ENCODE data around the gene SIRT7.
"Not testable (repeated sequence)": the region's sequence is repeated elsewhere in the genome, so short reads cannot be mapped to it uniquely, and the experiment has no call there.

Gene SIRT7

DNA sequence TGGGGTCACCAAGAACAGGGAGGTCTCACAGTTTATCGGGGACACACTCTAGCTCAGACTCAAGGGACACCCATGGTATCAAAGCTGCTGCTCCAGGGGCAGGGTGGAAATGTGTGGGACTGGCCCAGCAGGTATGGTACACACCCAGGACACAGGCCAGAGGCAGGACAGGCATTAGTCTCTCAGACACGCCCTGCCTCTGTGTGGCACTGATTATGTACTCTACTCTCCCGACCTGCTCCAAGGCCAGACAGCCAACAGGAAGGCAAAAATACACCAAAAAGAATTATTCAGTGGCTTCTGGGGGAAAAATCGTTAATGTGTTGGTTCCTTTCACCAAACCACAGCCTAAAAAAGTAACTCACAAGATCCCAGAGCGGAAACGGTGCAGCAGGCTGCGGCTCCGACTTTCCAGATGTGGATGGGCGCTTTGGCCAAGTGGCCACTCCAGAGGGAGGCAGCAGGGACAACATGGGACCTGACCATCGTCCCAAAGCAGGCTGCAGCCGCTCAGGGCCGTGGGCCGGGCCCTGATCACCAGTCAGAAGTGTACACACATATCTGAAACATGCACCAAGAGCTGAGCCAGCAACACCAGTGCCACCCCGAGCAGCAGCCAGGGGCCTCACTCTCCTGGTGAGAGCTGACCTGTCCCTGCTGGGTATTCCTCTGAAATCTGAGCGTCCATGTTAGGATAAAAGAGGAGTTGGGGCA is 1.0 kb upstream of the SIRT7 start:
- DNase-seq, result no peak

DNA sequence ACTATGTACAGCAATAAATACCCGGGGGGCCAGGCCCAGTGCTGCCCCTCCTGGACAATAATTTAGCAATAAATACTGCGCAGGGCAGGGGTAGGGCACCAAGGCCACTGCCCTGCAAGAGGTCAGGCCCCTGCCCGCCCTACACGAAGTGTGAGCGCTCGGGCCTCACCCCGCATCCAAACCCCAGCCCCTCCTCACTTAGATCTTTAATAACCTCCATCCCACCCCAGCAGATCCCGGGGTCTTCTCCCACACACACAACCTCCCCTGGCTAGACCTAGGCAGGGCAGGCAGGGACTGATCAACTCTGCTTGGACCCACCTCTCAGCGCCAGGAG is 325 bp upstream of the SIRT7 start:
- DNase-seq, result not testable (repeated sequence)

DNA sequence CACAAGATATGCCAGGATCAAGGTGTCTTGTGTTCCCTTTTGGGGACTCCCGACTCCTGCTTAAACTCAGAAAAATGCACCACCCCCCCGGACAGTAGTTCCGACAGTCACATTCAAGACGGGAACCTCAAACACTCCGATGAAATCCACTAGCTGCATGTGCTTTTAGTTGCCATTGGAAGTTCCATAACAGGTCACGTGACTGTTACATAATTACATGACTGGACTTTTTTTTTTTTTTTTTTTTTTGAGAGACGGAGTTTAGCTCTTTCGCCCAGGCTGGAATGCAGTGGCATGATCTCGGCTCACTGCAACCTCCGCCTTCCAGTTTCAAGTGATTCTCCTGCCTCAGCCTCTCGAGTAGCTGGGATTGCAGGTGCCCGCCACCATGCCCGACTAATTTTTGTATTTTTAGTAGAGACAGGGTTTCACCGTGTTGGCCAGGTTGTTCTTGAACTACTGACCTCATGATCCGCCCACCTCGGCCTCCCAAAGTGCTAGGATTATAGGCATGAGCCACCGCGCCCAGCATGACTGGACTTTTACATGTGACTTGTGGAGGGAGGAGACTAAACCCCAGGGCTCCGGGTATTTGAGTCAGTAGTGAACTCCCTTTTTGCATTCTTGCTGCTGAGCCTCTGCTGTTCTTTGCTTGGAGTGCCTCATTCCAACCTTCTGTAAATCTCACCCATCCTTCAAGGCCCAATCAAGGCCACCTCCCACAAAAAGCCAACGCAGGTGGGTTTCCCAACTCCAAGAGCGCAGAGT is 1.6 kb downstream of the SIRT7 start:
- DNase-seq, result peak; percentile 46

DNA sequence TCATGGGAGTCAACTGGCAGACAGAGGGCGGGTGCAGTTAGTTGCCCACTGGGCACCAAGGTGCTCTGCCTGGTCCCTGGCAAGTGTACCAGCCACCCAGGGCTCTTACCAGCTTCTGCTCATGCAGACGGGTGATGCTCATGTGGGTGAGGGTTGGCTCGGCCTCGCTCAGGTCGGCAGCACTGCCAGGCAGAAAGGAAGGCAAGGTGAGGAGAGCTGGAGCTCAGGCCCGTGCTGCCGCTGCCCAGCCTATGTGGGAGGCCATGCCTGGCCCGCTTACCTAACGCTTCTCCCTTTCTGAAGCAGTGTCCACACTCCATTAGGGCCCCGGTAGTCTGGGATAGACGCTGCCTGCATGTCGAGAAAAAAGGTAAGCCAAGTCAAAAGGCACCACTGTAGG is 2.6 kb downstream of the SIRT7 start:
- no peak for DNase-seq

DNA sequence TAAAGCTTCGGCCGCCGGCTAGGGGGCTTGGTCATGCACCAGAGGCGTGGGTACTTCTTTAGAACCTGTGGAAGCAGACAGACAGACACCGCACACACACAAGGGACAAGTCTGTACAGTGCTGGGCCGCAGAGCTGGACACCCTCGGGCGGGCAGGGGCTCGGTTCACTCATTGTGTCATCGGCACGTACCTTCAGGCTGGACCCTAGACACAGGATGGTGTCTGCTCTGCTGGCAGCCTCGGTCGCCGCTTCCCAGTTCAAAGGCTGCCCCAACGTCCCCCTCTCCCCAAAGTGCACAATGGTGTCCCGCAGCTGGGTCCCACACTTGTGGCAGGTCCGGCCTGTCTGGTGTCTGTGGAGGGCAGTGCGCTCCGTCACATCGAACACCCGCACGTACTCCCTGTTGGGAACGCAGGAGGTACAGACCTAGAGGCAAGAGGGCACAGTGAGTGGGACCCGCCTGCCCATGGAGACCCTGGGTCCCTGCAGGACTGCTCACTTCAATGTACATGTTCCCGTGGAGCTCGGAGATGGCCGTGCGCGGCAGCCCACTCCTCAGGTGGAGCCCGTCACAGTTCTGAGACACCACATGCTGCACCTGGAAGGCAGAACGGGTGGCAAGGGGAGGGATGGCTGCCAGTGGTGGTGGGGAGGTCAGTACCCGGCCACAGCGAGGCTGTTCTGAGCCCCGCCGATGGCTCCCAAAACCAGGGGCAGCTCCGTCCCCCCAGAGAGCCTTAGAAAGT is 3.7 kb downstream of the SIRT7 start:
- DNase-seq, result no peak

DNA sequence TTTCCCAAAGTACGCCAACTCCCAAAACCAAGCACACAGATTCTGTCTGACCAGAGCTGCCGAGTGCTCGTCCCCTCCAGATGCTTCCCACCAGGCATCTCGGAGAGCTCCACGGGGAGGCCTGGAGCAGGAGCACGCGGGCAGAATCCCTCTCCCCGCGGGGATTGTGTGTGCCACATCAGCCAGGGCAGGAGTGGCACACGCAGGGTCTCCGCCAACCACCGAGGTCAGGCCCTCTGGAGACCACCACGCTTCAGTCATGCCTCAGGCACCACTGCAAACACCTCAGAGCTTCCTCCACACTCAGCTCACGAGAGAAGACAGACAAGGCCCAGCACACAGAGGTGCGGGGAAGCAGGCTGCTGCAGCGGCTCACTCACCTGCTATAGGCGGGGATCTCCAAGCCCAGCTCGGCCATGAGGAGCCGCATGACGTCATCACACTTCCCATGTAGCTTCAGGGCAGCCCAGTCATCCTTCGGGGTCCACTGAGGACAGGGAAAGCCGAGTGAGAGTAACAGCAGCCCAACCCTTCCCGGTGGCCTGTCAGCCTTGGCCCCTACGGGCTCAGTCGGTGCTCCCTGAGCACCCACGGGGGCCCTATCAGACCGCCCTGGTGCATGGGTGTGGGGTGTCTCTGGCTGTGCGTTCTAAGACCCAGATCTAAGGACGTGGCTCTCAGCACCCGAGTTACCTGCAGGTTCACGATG is 4.4 kb downstream of the SIRT7 start:
- no peak for DNase-seq

DNA sequence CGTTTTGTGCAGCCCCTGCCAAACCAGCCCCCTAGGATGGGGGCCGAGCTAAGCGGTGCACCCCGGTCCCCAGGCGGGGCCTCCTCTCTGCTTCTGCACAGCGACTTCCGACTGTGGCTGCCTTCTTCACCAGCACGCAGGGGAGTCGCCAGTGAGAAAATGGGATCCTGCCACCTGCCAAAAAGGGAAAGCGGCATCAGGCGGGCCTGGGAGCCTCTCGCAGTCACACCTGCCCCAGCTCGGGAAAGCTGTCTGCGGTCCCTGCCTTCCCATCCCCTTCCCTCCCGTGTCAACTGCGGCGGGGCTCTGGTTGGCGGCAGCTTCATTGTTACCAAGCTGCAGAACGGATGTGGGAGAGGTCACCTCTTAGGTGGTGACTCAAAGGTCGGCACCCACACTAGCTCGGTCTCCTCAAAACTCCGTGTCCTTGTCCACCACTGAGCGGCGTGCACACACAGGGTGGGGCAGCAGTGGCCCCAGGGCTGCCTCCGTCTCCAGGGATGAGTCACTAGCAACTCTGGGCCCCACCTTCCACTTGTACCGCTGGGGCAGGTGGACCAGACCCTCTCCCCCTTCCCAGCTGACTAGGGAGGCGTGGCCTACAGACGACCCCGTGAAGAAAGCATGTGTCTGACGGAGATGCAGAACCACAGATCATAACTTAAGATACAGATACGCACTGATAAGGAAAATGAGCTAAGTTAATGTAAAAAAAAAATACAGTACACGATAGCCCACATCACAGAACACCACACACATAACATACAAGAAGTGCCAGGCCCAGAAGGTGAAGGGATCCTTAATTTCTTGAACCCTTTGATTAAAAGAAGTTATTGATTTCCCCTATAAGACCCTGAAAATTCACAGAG is 5.3 kb downstream of the SIRT7 start:
- no peak for DNase-seq

DNA sequence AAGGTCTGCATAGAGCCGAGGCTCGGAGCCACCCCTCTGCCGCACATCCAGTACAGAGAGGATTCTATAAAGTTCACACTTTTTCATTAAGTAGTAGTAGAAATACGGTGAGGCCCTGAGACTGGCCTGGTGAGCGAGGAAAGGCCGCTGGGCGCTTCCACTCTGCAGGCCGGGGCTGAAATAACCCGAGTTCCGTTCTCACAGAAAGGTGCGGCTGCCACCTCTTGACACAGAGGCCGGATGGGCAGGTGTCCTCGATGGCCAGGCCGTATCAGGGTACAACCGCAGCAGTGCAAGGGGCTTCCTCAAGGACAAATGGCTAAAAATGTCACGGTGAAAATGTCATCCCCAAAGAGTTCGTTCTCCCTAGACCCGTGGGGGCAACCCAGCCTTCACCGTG is 6.0 kb downstream of the SIRT7 start:
- DNase-seq, result no peak

DNA sequence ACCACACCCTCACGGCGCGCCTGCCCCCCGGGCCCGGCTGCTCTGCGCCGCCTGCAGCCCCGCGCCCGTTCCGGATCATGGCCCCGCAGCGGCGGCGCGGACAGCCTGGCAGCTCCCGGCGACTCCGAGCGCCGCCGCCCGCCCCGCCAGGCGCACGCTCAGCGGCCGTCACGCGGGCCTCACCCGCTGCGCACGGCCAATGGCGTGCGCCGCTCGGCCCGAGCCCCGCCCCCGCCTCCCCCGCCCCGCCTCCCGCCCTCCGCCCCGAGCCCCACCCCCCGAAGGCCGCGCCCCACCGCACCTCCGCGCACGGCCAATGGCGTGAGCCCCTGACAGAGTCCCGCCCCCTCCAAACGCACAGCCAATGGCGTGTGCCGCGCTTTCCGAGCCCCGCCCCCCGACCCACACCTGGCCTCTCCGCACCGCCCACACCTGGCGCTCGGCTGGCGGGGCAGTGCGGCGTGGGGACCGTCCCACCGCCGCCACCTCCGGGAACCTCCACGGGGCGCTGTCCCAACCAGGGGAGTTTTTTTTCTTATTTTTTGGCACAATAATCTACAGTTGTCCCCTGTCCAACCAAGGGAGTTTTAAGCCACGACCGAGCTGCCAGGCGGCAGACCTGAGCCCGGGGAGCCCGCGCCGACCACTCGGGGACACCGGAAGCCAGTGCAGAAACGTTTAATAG is 6.6 kb downstream of the SIRT7 start, which contains the start of gene PCYT2:
TSS of gene PCYT2 (minus strand) at position 123 of the 685 bp plus-strand sequence. CDS start at position 79, 44 bp downstream.
- peak; percentile 88 for DNase-seq

DNA sequence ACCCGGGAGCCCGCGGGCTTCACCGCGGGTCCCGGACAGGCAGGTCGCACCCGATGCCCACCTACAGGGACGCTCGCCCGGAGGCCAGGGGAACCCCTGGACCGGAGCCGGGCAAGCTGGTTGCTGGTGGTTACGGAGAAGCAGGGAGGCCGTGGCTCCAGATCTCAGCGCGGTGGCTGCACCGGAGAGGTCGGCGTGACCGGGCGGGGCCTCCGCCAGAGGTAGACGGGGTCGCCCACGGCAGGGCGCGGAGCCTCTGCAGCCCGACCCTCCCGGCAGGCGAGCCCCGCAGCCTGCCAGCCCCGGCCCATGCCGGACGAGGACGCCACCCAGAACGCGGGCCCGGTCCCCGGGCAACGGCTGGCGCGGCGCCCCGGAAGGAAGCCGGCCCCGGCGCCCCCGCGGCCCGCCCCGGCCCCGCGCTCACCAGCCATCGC is 7.1 kb downstream of the SIRT7 start:
- DNase-seq, result no peak

DNA sequence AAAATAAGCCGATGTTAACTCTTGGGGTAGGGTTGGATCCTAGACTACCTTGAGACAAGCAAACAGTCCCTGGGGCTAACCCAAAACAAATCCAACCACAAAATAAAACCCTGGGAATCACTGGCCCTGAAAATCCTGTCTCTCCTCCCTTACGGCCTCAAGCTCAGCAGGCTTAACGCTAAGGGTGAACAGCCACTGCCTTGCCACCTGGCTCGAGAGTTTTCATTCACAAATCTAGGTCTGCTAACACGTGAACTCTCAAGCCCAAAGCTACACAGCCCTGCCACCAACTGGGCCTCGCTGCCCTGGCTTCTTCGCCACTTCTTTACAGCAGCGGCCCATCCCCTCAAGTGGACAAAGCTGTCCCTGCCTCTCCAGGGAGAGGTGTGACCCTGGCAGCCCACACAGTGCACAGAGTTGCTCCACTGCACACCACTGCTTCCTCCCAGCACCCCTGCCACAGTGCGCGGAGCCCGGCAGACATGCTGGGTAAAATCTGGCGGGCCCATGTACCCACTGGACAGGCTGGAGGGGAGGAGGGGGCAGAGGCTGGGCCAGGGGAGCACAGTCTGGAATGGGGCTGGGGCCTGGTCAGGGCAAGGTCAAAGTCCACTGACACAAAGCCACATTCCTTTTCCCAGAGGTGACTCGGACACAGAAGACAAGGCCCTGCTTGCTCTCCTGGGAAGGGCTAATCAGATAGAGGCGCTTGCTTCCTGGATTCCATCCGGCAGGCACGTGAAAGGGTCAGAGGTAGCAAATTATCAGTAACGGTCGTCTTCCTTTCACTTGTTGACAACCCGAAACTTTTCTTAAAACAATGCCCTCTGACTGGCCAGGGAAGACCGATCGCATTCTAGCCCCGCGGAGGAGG is 7.8 kb downstream of the SIRT7 start:
- DNase-seq, result no peak

DNA sequence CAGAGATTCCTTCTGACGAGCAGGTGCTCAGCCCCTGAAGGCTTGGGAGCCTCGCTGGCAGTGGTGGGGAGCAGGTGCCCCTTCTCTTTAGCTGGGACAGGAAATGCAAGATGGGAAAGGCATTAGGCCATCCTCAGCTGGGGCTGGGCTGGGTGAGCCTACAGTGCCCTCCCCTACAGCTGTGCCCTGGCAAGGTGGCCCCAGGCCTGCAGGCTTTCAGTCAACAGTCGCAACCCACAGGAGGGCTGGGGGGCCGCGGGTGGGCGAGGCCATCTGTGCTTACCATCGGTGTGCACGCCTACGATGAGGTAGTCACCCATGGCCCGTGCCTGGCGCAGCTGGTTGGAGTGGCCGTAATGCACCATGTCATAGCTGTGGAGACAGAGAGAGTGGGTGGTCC is 8.7 kb downstream of the SIRT7 start:
- no peak for DNase-seq

DNA sequence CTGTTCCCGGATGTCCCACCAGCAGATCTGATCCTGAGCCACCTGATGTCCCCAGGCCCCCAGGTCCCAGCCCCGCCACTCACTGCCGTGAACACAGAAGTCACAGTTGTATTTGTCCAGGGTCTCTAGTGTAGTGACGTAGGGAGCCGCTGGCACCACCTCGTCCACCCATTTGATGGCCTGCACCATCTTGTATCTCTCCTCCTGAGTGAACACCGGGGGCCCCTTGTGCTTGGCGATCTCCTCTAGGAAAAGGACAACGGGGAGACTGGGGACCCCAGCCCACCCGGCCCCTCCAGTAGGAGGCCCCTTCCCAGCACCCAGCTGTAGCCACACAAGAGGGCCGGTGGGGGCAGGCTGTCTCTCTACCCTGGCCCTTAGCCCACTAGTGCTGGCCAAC is 9.2 kb downstream of the SIRT7 start:
- no peak for DNase-seq

DNA sequence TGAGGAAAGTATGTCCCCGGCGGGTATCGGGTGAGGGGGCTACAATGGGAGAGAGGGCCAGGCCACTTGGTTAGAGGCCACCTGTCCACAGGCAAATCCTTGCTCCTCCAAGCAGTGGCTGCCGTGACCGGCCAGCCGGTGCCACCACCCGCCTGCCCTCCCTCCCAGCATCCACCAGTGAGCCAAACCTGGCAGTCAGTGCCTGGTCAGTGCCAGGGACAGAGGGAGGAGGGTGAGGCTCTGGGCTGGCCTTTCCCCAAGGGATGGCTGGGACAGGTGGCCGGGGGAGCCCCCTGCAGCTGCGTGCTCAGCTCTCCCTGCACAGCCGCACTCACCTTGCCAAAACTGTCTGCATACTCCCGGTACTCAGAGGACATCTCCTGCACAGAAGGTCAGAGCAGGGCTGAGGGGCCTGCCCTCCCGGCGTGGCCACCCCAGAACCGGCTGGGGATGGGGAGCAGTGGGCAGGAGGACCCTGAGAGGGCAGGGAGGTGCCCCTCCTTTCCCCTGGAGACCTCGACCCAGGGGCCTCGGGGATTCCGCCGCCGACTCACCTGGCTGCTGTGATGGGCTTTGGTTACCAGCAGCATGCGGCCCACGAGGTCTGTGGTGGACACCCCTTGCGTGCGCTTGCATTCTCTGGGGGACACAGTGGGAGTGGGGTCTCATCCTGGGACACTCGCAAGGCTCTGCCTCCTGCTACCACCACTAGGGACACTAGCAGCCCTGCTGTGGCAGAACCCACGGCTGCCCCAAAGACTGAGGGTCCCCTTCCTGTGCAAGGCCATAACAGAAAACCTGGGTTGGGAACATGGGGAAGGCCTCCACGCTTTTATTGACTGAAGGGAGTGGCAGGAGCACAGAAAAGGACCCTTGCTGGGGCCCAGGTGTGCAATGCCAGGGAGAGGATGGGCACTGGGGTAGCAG is 10.5 kb downstream of the SIRT7 start:
- no peak for DNase-seq

DNA sequence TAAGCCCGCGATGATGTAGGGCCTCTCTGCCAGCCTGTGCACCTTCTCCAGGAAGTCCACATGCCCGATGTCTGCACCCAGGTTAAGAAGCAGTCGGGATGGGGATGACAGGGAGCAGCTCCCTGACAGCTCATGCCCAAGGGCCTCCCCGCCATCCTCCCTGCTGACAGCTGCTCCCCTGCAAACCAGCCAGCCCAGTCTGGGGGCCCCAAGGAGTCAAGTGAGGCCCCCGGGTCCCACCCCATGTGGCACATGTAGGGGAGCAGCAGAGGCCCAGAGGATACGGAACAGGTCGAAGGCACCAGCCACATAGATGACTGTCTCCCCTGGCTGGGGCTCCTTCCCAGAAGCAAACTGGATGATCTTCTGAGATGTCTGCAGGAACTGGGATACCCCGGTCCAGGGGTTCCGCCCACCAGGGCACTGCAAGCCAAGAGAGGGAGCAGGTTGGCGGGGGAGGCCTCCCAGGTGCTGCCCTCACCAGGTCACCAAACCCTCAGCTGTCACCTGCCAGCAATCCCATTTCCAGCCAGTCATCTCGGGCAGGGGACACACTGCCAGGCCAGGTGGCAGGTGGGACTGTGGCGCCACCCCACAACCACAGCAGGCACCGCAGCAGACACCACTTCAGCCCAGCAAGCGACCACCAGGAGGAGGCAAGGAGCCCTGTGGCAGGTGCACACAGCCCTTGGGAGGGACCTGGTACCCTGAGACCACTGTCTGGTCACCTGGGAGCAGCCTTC is 11.3 kb downstream of the SIRT7 start:
- no peak for DNase-seq

DNA sequence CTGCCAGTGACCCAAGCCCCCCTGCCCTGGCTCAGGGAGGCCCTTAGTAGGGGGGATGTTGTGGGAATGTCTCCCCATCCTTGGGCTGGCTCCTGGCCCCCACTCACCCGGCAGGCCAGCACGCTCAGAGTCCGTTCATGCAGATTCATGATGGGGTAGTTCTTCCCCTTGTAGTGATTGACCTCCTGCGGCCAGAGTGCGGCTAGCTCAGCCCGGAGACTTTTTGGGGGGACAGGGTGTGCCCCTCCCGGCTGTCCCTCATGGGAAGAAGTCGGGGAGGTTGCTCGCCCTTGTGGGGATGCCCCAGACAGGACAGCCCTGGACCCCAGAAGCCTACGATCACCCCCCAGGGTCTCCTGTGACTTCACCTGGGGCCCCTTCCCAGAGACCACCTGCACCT is 12.0 kb downstream of the SIRT7 start:
- DNase-seq, result no peak

DNA sequence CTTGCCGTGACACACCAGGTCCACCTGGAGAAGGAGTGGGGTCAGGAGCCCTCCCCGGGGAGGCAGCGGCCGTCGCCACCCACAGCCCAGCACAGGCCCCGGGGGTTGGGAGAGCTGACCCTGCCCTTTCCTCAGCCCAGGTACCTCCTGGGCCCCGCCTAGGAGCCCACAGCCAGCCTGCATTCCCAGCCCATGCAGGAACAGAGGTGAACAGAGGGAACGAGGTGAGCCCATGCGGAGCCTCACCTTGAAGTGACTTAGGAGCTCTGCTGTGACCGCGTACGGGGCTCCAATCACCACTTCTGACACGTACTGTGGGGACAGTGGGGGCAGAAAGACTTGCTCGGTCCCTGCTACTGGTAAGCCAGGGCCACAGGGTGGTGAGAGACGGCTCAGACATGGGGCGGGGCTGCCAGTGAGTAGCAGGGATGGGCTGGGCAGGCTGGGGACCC is 12.5 kb downstream of the SIRT7 start:
- DNase-seq, result no peak
